Renal pelvis (tissue), 4 donors: ENCODE results near the gene PWWP2B. TPM values are rescaled to one million over a fixed set of nuclear protein-coding genes. Genes with fewer than 3 reads are reported as not detected.

ENCODE experiments used
- DNase-seq: peaks from one replicate; pipeline ENCODE4 v3.0.0-alpha.2; 2013
- polyA plus RNA-seq, 3 donors: library from polyadenylated mRNA; unstranded; fragments of 120-200 nt; gene quantifications; one replicate each; pipeline ENCODE4 v1.2.1, GENCODE V29; 2013; ENCODE audit not compliant: insufficient read length in 3 of 3

PWWP2B gene
- polyA plus RNA-seq, 3 donors, result 9.7 to 12.5 (median 12.4) TPM

- no peak for DNase-seq
Observed at GRCh38 chr10:132455986-132456847, 59.2 kb downstream of the PWWP2B start.

- DNase-seq, result no peak
Observed at GRCh38 chr10:132456881-132457280, 59.9 kb downstream of the PWWP2B start.

- no peak for DNase-seq
Observed at GRCh38 chr10:132457328-132458070, 60.5 kb downstream of the PWWP2B start.

- no peak for DNase-seq
Observed at GRCh38 chr10:132458071-132458585, 61.1 kb downstream of the PWWP2B start.

GRCh38 chr10:132458586-132459300 is 61.7 kb downstream of the PWWP2B start:
- DNase-seq, result no peak

- DNase-seq, result no peak
Observed at GRCh38 chr10:132459301-132460003, 62.5 kb downstream of the PWWP2B start.

- DNase-seq, result no peak
Observed at GRCh38 chr10:132460071-132460470, 63.1 kb downstream of the PWWP2B start.

- DNase-seq, result no peak
Observed at GRCh38 chr10:132460691-132461090, 63.7 kb downstream of the PWWP2B start.

- DNase-seq, result no peak
Observed at GRCh38 chr10:132461103-132461682, 64.2 kb downstream of the PWWP2B start.

GRCh38 chr10:132461683-132462231 is 64.8 kb downstream of the PWWP2B start:
- no peak for DNase-seq

- DNase-seq, result no peak
Observed at GRCh38 chr10:132462463-132463332, 65.7 kb downstream of the PWWP2B start.

GRCh38 chr10:132463333-132464255 is 66.6 kb downstream of the PWWP2B start:
- no peak for DNase-seq

- DNase-seq, result no peak
Observed at GRCh38 chr10:132464256-132465192, 67.5 kb downstream of the PWWP2B start.

- DNase-seq, result no peak
Observed at GRCh38 chr10:132465193-132465888, 68.3 kb downstream of the PWWP2B start.

- DNase-seq, result no peak
Observed at GRCh38 chr10:132465889-132466519, 69.0 kb downstream of the PWWP2B start.
